ENCODE results near the gene APOL1. TPM values are rescaled to one million over a fixed set of nuclear protein-coding genes. Genes with fewer than 3 reads are reported as not detected.

APOL1 gene
- polyA plus RNA-seq, 2 of the 4 experiments (the other 2 are of a cell fraction) = 2.0 to 6.5 TPM

- Histone ChIP-seq H3K4me3 (no peak overlapping the region), H3K4me1 (no peaks in the 10 kb centered on the region), H3K4me2 (no peak overlapping the region), H3K9me3 (no peaks in the 10 kb centered on the region), H3K27ac (no peak overlapping the region)
- ChIA-PET POLR2A (no interaction called here), CTCF (interaction anchor here (0.9 to 1.1 kb wide), 2 partner anchors 14 to 49 kb away, joined by 4 to 6 read pairs; partner anchors contain the start of gene APOL2)
- ATAC-seq (no peak), DNase-seq (ENCODE audit: low read depth in 1 of 2, low spot score in 1 of 2) (no peak), FAIRE-seq (no peak)
- 95% methylated on average over 5 of the region's 5 CpGs for WGBS (ENCODE audit: missing lambda C conversion rate)
- TF ChIP-seq ELK1 (IDR thresholded peaks at IDR 0.05; ENCODE audit: low read depth, low read length) = no peak
- TF ChIP-seq CBX8 (IDR thresholded peaks at IDR 0.05) = no peak
These were observed 26.7 kb upstream of the APOL1 start for GRCh38 chr22:36226189-36226588.

GRCh38 chr22:36227396-36227795 is 25.5 kb upstream of the APOL1 start:
- ChIA-PET CTCF (interaction anchor here (1.0 to 1.2 kb wide), 3 partner anchors 31 to 297 kb away, joined by 3 to 4 read pairs (median 3); no protein-coding TSS in a partner anchor), POLR2A (no interaction called here)
- WGBS (ENCODE audit: missing lambda C conversion rate) = 94% methylated on average over 6 of the region's 9 CpGs
- ATAC-seq = no peak
- TF ChIP-seq SREBF2 (IDR thresholded peaks at IDR 0.05) = no peak
- no peak for TF ChIP-seq ZFP36 (IDR thresholded peaks at IDR 0.05; ENCODE audit: borderline replicate concordance, partially characterized antibody)
- no peak for TF ChIP-seq ZNF302 (CRISPR knock-in tag; IDR thresholded peaks at IDR 0.05)
- no peak for TF ChIP-seq SMC3 (IDR thresholded peaks at IDR 0.05)
- no peak for TF ChIP-seq HDAC2 (IDR thresholded peaks at IDR 0.05)
- no peak for TF ChIP-seq CBX8 (IDR thresholded peaks at IDR 0.05)
- TF ChIP-seq RAD21 (conservative IDR thresholded peaks at IDR 0.05 in 1 of 2, IDR thresholded peaks at IDR 0.05 in 1 of 2) = no peak
- TF ChIP-seq CHD2 (IDR thresholded peaks at IDR 0.05; ENCODE audit: low read length, partially characterized antibody) = no peak
- no peak for TF ChIP-seq GATA3 (IDR thresholded peaks at IDR 0.05; ENCODE audit: borderline replicate concordance)
- TF ChIP-seq CBX2 (IDR thresholded peaks at IDR 0.05; ENCODE audit: borderline replicate concordance, low read depth) = no peak
- TF ChIP-seq REST (IDR thresholded peaks at IDR 0.05) = no peak
- no peak for TF ChIP-seq CEBPB (IDR thresholded peaks at IDR 0.05)
- TF ChIP-seq ATOH8 (CRISPR knock-in tag; IDR thresholded peaks at IDR 0.05; ENCODE audit: low read depth) = no peak
- TF ChIP-seq TFCP2L1 (CRISPR knock-in tag; IDR thresholded peaks at IDR 0.05) = no peak
- no peak for TF ChIP-seq MAZ (IDR thresholded peaks at IDR 0.05; ENCODE audit: borderline replicate concordance, low read depth, low read length)
- no peak for TF ChIP-seq PHF8 (IDR thresholded peaks at IDR 0.05; ENCODE audit: borderline replicate concordance, low read depth)
- TF ChIP-seq KDM1A (IDR thresholded peaks at IDR 0.05; ENCODE audit: low read depth) = no peak
- no peak for TF ChIP-seq HES2 (IDR thresholded peaks at IDR 0.05)
- no peak for TF ChIP-seq KDM5A (IDR thresholded peaks at IDR 0.05)
- no peak for TF ChIP-seq BHLHE40 (IDR thresholded peaks at IDR 0.05; ENCODE audit: low read depth, low read length)
- Histone ChIP-seq H3K4me1 (no peaks in the 10 kb centered on the region), H3K4me3 (no peak overlapping the region), H3K27ac (no peak overlapping the region), H3K4me2 (no peak overlapping the region), H3K9me3 (no peaks in the 10 kb centered on the region)
- DNase-seq (ENCODE audit: low read depth in 1 of 2, low spot score in 1 of 2) = no peak
- FAIRE-seq = no peak
